Calu3 (cell line): ENCODE results near the gene BMP7. TPM values are rescaled to one million over a fixed set of nuclear protein-coding genes. Genes with fewer than 3 reads are reported as not detected.

Source experiments
- BruUV-seq: library from RNA; stranded (reverse); fragments of 400-500 nt; replicated peaks from 2 replicates; lab custom pipeline; 2021; lab: Mats Ljungman, UMichigan
- CTCF ChIA-PET: fragments of 300-600 bp; sonication (Branson Sonifier 250); formaldehyde crosslinking; loops from one replicate; lab custom pipeline; 2022; ENCODE audit warnings: antibody characterized with exemption; lab: Charles Lee
- DNase-seq: peaks from one replicate; pipeline ENCODE4 v3.0.0; 2022
- H3K27ac Mint-ChIP-seq: one replicate; pipeline ENCODE4 v1.8.0; 2022; ENCODE audit warnings: mixed read lengths; ENCODE audit not compliant: unreplicated experiment
- H3K27me3 Mint-ChIP-seq: one replicate; pipeline ENCODE4 v1.8.0; 2022; ENCODE audit warnings: mixed read lengths; ENCODE audit not compliant: unreplicated experiment
- H3K36me3 Mint-ChIP-seq: one replicate; pipeline ENCODE4 v1.8.0; 2022; ENCODE audit warnings: mild to moderate bottlenecking, moderate library complexity, mixed read lengths; ENCODE audit not compliant: insufficient read depth, unreplicated experiment
- H3K4me1 Mint-ChIP-seq: one replicate; pipeline ENCODE4 v1.8.0; 2022; ENCODE audit warnings: mild to moderate bottlenecking, low read depth, mixed read lengths; ENCODE audit not compliant: unreplicated experiment
- H3K4me3 Mint-ChIP-seq: one replicate; pipeline ENCODE4 v1.8.0; 2022; ENCODE audit warnings: mild to moderate bottlenecking, low read depth, moderate library complexity, mixed read lengths; ENCODE audit not compliant: unreplicated experiment
- H3K9me3 Mint-ChIP-seq: one replicate; pipeline ENCODE4 v1.8.0; 2022; ENCODE audit warnings: low read depth, mixed read lengths; ENCODE audit not compliant: unreplicated experiment
- CTCF ChIP-seq: fragments of 200-600 bp; IDR thresholded peaks from one replicate; pipeline ENCODE4 v1.8.0; 2022; ENCODE audit warnings: antibody characterized with exemption; ENCODE audit not compliant: unreplicated experiment
- intact Hi-C: fragments of 100-400 bp; cut with micrococcal nuclease; formaldehyde crosslinking; loops from one replicate; pipeline ENCODE4 v1.10.0; 2022; ENCODE audit not compliant: unreplicated experiment
- total RNA-seq: library from RNA; stranded (reverse); gene quantifications from 2 replicates; pipeline ENCODE4 v1.2.3, GENCODE V29; 2022

BMP7 gene
- total RNA-seq, 1 experiment from 2014 or later = not detected

- BruUV-seq = no TSS peak
- no peak for TF ChIP-seq CTCF
- H3K4me3 Mint-ChIP-seq = no peak overlapping the region
- no peaks in the 10 kb centered on the region for H3K36me3 Mint-ChIP-seq
- no peak for DNase-seq
- H3K9me3 Mint-ChIP-seq = no peaks in the 10 kb centered on the region
- H3K27ac Mint-ChIP-seq = no peak overlapping the region
- CTCF ChIA-PET = interaction anchor here (0.6 to 1.1 kb wide), 3 partner anchors 9 to 154 kb away, joined by 3 to 4 read pairs (median 3); no protein-coding TSS in a partner anchor
- H3K4me1 Mint-ChIP-seq = no peaks in the 10 kb centered on the region
- intact Hi-C loops = no loop called here
- peaks cover 94% of the 10 kb centered on the region for H3K27me3 Mint-ChIP-seq
Observed at GRCh38 chr20:57176842-57177241, 89.6 kb downstream of the BMP7 start.

GRCh38 chr20:57175397-57176010 is 90.9 kb downstream of the BMP7 start:
- no peak for TF ChIP-seq CTCF
- H3K4me3 Mint-ChIP-seq = no peak overlapping the region
- H3K4me1 Mint-ChIP-seq = no peaks in the 10 kb centered on the region
- CTCF ChIA-PET = interaction anchor here (1.1 kb wide), 1 partner anchor 21 kb away, joined by 3 read pairs; no protein-coding TSS in a partner anchor
- intact Hi-C loops = no loop called here
- H3K36me3 Mint-ChIP-seq = no peaks in the 10 kb centered on the region
- no TSS peak for BruUV-seq
- H3K9me3 Mint-ChIP-seq = no peaks in the 10 kb centered on the region
- no peak for DNase-seq
- H3K27ac Mint-ChIP-seq = no peak overlapping the region
- H3K27me3 Mint-ChIP-seq = peaks cover 94% of the 10 kb centered on the region

DNA sequence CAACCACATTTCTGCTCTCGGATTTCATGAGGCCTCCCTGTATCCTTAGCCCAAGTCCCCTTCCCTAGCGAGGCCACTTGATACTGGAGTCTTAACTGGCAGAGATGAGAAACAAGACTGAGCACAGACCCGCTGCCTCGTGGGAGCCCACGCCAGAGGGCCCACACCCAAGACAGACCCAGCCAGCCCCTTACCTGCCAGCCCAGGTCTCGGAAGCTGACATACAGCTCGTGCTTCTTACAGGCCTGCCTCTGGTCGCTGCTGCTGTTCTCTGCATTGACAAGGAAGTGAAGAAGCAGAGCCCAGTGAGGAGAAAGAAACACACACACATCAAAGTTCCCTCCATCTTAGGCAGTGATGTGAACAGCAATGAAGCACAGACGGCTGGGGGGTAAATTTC is 91.7 kb downstream of the BMP7 start:
- DNase-seq = no peak
- no peaks in the 10 kb centered on the region for H3K9me3 Mint-ChIP-seq
- BruUV-seq = no TSS peak
- intact Hi-C loops = no loop called here
- H3K36me3 Mint-ChIP-seq = no peaks in the 10 kb centered on the region
- no peak overlapping the region for H3K27ac Mint-ChIP-seq
- no peaks in the 10 kb centered on the region for H3K4me1 Mint-ChIP-seq
- H3K27me3 Mint-ChIP-seq = peaks cover 92% of the 10 kb centered on the region
- no peak for TF ChIP-seq CTCF
- no peak overlapping the region for H3K4me3 Mint-ChIP-seq
- CTCF ChIA-PET = interaction anchor here (1.0 kb wide), 1 partner anchor 85 kb away, joined by 8 read pairs; no protein-coding TSS in a partner anchor

DNA sequence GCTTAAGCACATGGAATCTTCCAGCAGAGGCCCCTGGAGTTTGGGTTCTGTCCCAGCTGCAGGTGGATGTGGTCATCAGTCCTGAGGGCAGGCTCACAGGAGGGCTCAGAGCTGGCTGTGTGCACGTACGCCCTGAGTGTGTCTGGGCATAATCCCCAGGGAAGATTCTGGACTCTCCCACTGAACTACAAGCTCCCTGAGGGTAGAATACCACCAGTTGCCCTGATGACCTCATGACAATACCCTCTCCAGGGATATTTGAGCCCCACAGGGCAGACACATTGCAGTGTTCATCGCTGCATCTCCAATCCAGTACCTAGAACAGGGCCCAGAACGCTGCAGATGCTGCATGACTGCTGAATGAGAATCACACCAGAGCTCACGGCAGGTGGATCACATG is 92.5 kb downstream of the BMP7 start:
- Mint-ChIP-seq H3K27ac (no peak overlapping the region), H3K4me1 (no peaks in the 10 kb centered on the region), H3K36me3 (no peaks in the 10 kb centered on the region), H3K9me3 (no peaks in the 10 kb centered on the region), H3K27me3 (peaks cover 90% of the 10 kb centered on the region), H3K4me3 (no peak overlapping the region)
- DNase-seq = no peak
- BruUV-seq = no TSS peak
- intact Hi-C loops = no loop called here
- CTCF ChIA-PET = interaction anchor here (1.0 kb wide), 1 partner anchor 84 kb away, joined by 8 read pairs; no protein-coding TSS in a partner anchor
- no peak for TF ChIP-seq CTCF
